Measurements from ENCODE around the gene HNRNPC.
"Not testable (repeated sequence)": the region's sequence is repeated elsewhere in the genome, so short reads cannot be mapped to it uniquely, and the experiment has no call there.

The HNRNPC gene

GRCh38 chr14:21213652-21214051 is 55.6 kb downstream of the HNRNPC start:
- DNase-seq: no peak

DNA sequence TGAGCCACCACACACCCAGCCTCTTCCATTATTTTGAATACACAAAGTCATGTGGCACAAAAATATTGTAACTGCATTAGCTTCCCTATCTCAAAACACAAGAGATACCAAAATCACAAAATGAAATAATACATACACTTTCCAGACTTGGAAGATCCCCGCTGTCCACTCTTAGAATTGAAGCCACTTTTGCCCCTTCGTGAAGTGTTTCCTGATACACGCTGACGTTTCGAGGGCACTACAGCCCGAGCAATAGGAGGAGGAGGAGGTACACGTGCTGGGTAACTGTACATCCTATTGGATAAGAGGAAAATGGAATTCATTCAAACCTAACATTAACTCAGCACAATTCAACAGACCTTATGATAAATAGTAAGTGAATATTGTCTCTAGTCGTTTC is 56.4 kb downstream of the HNRNPC start:
- not testable (repeated sequence) for DNase-seq

DNA sequence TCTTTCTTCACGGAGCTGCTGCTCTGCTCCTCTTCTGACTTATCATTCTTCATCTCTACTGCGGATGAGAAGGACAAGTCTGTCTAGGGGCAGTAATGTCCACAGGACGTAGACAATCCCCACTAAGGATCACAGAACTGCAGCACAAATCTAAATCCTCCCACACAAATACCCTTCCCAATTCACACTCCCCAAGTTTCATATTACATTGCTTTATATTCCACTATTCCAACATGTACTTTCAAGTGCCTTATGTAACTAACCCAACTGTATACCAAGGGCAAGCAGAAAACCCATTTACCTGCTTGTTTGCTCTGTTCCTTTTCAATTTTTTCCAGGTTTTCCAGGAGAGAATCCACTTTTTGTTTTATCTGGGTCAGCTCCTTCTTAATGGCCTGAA is 57.7 kb downstream of the HNRNPC start:
- no peak for DNase-seq

DNA sequence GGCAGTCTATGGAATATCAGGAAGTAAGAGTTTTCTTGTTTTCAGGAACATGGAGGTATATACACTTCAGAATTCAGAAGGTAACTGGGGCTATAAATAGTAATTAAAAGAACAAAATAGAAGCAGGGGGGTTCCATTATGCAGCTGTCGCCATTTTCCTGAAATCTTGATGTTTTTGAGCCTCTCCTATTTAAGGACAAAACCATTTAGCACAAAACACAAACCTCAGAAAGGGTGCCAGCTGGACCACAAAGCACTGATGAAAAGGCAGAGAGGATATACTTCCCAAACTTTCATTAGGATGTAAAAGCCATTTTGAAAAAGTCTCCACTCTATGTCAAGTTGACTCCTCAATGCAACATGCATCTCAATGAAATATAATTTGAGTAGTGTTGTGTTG is 59.2 kb downstream of the HNRNPC start:
- DNase-seq: no peak

- no peak for DNase-seq
Observed at GRCh38 chr14:21209185-21209584, 60.1 kb downstream of the HNRNPC start.

DNA sequence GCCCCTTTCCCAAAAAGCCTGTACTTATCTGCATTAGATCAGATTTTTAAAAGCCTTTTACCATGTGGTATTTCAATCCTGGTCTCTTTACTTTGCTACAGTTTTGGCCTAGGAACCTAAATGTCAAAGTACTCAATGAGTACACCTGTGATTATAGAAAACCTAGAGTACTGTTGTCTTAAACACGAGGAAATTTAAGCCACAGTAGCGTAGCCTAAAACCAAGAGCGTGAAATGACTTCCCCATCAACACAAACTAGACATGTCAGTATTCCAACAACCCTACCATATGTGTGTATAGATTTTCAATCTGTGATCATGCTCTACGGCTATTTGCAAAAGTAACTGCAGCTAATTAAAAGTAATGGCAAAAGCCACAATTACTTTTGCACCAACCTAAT is 60.7 kb downstream of the HNRNPC start:
- no peak for DNase-seq

- no peak for DNase-seq
Observed at GRCh38 chr14:21206753-21207684, 62.2 kb downstream of the HNRNPC start.

GRCh38 chr14:21205678-21206581 is 63.3 kb downstream of the HNRNPC start:
- DNase-seq: no peak

GRCh38 chr14:21205026-21205677 is 64.1 kb downstream of the HNRNPC start:
- DNase-seq: no peak

DNA sequence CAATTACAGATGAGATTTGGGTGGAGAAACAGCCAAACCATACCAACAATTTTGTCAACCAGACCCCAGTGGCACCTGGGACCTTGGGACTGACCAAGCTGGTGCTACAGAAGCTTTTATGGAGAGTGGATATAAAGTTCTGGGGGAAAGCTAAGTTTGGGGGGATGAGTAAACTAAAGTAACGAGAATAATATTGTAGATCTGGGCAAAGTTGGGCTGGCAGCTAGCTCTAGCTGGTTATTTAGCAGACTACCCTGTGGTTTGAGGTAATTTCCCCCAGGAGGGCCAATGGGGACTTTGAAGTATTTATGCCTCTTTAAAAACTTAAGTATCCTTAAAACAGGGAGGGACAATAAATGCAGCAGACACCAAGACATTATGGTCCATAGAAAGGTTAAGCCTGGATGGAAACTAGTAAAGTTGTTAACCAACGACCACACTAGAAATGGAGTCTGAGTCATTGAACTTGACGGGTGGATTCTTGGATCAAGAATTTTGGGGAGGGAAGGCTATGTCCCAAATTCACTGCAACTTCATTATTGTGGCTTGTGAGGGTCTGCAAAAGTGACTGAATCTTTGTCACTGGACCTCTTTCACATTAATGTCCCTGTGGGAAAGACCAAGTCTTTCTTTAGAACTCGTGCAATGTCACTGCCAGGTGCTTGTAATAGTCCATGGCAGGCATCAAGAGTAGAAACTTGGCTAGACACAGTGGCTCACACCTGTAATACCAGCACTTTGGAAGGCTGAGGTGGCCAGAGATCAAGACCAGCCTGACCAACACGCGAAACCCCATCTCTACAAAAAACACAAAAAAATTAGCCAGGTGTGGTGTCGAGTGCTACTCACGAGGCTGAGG is 64.8 kb downstream of the HNRNPC start:
- no peak for DNase-seq

DNA sequence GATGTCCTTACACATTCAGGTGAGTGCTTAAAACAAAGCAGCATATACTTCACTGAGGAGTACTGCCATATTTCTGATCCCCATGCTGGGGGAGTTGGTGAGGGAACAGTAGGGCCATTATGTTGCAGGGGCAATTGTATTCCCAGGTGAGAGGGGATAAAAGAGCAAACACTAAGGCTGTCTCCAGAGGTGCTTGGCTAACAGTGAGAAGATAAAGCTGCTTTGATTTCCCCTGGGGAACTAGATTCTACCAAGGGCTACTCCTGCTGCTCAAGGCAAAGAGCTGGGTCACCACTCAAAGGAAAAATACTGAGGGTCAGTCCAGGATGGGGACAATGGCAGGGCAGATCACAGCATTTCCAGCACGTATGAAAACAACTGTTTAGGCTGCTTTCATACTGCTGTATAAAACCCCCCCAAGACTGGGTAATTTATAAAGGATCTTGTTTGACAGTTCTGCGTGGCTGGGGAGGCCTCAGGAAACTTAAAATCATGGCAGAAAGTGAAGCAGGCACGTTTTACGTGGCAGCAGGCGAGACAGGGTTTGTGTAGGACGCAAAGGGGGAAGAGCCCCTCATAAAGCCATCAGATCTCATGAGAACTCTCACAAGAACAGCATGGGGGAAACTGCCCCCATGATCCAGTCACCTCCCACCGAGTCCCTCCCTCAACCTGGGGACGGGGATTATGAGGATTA is 65.6 kb downstream of the HNRNPC start:
- no peak for DNase-seq

GRCh38 chr14:21202463-21203358 is 66.5 kb downstream of the HNRNPC start:
- no peak for DNase-seq

GRCh38 chr14:21201732-21202462 is 67.3 kb downstream of the HNRNPC start:
- no peak for DNase-seq

- no peak for DNase-seq
Observed at GRCh38 chr14:21200752-21201461, 68.3 kb downstream of the HNRNPC start.

DNA sequence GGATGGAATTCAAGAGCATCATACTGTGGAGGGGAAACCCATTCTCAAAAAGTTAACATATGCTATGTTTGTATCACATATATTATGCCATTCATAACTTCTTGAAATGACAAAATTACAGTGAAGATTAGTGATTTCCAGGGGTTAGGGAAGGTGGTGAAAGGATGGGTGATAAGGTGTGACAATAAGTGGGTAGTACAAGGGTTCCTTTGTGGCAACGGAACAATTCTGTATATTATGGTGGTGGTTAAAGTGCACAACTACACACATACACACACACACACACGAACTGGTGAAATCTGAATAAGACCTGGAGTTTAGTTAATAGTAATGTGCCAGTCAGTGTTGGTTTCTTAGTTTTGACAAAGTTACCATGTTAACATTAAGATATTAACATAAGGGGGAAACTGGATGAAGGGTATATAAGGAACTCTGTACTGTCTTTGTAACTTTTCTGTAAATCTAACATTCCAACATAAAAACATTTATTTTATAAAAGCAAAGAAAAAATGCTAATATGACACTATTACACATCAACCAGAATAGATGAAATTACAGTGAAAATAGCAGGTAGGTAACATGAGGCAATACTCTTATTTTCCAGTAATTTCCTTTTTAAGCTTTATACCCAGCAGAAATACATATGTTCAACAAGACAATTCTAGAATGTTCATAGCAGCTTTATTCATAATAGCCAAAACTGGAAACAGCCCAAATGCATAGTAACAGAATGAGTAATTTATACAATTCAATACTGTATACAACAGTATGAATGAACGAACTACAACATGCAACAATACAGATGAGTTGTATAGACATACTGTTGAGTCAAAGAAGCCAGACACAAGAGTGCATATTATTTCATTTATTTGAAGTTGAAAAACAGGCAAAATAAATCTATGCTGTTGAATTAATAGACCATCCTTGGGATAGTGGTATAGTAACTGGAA is 69.4 kb downstream of the HNRNPC start:
- DNase-seq: no peak

Measured in anterior cingulate cortex (tissue), 58 donors.